ENCODE measurements around the gene ANKS1B.

Gene ANKS1B

GRCh38 chr12:99282624-99283023 is 702.1 kb downstream of the ANKS1B start:
- TF ChIP-seq CTCF (IDR thresholded peaks at IDR 0.05; ENCODE audit: extremely low read depth, insufficient read depth, missing control alignments), result no peak
- no peak for DNase-seq (ENCODE audit: low spot score)
- in situ Hi-C loops (cut with MboI; ENCODE audit: low pct_unique_long_range_greater_than_20kb, low sequenced_read_pairs, unreplicated experiment), result no loop called here

- in situ Hi-C loops (cut with MboI; ENCODE audit: low pct_unique_long_range_greater_than_20kb, low sequenced_read_pairs, unreplicated experiment), result no loop called here
- DNase-seq (ENCODE audit: low spot score), result no peak
- no peak for TF ChIP-seq CTCF (IDR thresholded peaks at IDR 0.05; ENCODE audit: extremely low read depth, insufficient read depth, missing control alignments)
Measured at GRCh38 chr12:99282086-99282485, 702.6 kb downstream of the ANKS1B start.

- in situ Hi-C loops (cut with MboI; ENCODE audit: low pct_unique_long_range_greater_than_20kb, low sequenced_read_pairs, unreplicated experiment), result no loop called here
Measured at GRCh38 chr12:99281277-99281676, 703.5 kb downstream of the ANKS1B start.

GRCh38 chr12:99278899-99279298 is 705.8 kb downstream of the ANKS1B start:
- in situ Hi-C loops (cut with MboI; ENCODE audit: low pct_unique_long_range_greater_than_20kb, low sequenced_read_pairs, unreplicated experiment), result no loop called here
- DNase-seq (ENCODE audit: low spot score), result no peak
- TF ChIP-seq CTCF (IDR thresholded peaks at IDR 0.05; ENCODE audit: extremely low read depth, insufficient read depth, missing control alignments), result no peak

More at GRCh38 chr12:99281277-99281676, 703.5 kb downstream of the ANKS1B start:
- DNase-seq (ENCODE audit: low spot score), result no peak
- TF ChIP-seq CTCF (IDR thresholded peaks at IDR 0.05; ENCODE audit: extremely low read depth, insufficient read depth, missing control alignments), result no peak

- DNase-seq (ENCODE audit: low spot score), result no peak
- in situ Hi-C loops (cut with MboI; ENCODE audit: low pct_unique_long_range_greater_than_20kb, low sequenced_read_pairs, unreplicated experiment), result no loop called here
- TF ChIP-seq CTCF (IDR thresholded peaks at IDR 0.05; ENCODE audit: extremely low read depth, insufficient read depth, missing control alignments), result no peak
Measured at GRCh38 chr12:99277591-99278379, 707.0 kb downstream of the ANKS1B start.

- no peak for TF ChIP-seq CTCF (IDR thresholded peaks at IDR 0.05; ENCODE audit: extremely low read depth, insufficient read depth, missing control alignments)
- no peak for DNase-seq (ENCODE audit: low spot score)
- in situ Hi-C loops (cut with MboI; ENCODE audit: low pct_unique_long_range_greater_than_20kb, low sequenced_read_pairs, unreplicated experiment), result no loop called here
Measured at GRCh38 chr12:99271071-99271470, 713.7 kb downstream of the ANKS1B start.

Measured in GM13977 (cell line).